NCI-H82 (cell line): ENCODE measurements around the gene LHX4.

Experiments
- DNase-seq: peaks from one replicate; lab custom pipeline; 2025; lab: John Stamatoyannopoulos, UW

LHX4 gene

DNA sequence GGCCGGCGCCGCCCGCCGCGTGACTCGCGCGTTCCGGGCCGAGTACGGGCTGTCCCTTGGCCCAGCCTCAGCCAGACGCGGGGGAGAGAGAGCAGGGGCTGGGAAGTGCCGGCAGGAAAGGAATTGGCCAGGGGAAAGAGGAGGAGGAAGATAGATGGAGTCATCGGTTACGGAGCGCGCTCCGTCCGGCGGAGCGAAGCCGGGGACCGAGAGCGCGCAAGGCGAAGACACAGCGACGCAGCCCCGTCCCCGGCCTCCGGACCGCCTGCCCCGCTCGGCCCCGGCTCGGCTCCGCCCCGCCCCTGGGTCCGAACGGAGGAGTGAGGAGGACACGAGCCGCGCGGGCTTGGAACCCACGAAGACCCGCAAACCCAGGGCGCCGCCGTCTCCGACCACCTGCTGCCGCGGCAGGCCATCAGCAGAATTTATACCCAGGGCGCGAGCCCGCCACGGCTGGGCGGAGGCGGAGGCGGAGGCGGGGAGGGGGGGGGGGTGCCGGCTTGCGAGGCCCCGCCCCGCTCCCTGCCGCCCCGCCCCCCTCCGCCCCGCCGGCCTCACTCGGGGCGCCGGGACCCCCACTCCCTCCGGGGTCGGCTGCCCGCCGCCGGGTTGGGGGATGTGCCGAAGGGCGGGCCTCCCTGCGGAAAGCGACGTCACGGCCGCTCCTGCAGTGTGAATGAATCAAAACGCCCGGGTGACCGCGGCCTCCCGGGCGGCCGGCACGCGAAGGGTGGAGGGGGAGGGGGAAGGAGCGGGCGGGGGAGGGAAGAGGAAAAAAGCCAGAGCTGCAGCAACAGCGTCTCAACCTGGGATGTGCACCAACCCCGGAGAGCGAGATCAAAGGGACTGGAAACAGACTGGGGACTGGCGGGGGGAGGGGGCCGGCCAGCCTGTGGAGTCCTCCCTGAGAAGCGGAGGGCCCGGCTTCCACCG, at the start of gene LHX4:
TSS of gene LHX4 (plus strand) at position 782 of the 933 bp plus-strand sequence. CDS start 266 bp downstream, outside the sequence.
- DNase-seq = peak; percentile 96

GRCh38 chr1:180181048-180181447, 49.0 kb upstream of the LHX4 start:
- DNase-seq = peak; percentile 78

GRCh38 chr1:180181996-180182642, 47.9 kb upstream of the LHX4 start:
- no peak for DNase-seq

GRCh38 chr1:180182643-180183311, 47.3 kb upstream of the LHX4 start:
- no peak for DNase-seq

GRCh38 chr1:180183426-180183825, 46.6 kb upstream of the LHX4 start:
- no peak for DNase-seq

GRCh38 chr1:180184041-180184440, 46.0 kb upstream of the LHX4 start:
- no peak for DNase-seq

- no peak for DNase-seq
These were observed 44.8 kb upstream of the LHX4 start for GRCh38 chr1:180185281-180185680.

- DNase-seq = no peak
These were observed 44.0 kb upstream of the LHX4 start for GRCh38 chr1:180185971-180186645.

GRCh38 chr1:180186831-180187230, 43.2 kb upstream of the LHX4 start:
- no peak for DNase-seq

DNA sequence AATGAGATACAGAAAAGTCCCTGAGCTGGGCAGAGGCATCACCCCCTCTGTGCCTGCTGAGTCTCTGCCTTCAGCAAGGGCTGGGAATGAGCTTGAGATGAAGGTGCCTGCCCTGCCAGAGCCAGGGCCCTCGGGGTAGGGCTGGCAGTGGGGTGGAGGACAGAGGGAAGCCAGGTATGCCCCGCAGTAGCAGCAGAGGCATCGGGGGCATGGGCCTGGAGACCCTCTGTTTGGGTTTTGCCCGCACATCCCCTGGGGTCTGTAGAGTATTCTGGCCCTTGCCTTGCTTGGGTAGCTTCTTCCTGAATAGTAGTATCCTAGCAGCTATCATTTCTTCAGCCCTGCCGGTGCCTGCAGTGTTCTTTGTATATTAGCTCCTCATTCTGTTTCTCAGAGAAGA, 42.4 kb upstream of the LHX4 start:
- DNase-seq = no peak

DNA sequence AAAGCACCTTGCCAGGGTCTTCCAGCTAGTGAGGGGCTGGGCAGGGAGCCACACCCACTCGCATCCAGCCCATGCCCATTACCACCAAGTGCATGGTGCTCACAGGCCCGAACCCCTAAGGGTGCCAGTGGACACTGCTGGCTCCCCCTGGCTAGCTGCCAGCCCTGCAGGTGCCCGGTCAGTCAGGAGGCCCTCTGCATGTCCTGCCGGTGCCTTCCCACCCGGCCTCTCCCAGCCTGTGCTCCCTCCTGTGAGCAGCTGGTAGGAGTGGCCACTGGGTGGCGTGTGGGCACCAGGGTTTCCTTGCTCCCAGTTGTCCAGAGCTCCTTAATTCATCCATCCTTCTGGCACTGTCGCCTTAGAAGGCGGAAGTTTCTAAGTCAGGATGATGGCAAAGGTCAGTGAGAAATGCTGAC, 42.0 kb upstream of the LHX4 start:
- peak; percentile 97 for DNase-seq

GRCh38 chr1:180188684-180189175, 41.3 kb upstream of the LHX4 start:
- peak; percentile 99 for DNase-seq

GRCh38 chr1:180190091-180190490, 40.0 kb upstream of the LHX4 start:
- DNase-seq = no peak

- DNase-seq = no peak
These were observed 37.9 kb upstream of the LHX4 start for GRCh38 chr1:180192172-180192571.

DNA sequence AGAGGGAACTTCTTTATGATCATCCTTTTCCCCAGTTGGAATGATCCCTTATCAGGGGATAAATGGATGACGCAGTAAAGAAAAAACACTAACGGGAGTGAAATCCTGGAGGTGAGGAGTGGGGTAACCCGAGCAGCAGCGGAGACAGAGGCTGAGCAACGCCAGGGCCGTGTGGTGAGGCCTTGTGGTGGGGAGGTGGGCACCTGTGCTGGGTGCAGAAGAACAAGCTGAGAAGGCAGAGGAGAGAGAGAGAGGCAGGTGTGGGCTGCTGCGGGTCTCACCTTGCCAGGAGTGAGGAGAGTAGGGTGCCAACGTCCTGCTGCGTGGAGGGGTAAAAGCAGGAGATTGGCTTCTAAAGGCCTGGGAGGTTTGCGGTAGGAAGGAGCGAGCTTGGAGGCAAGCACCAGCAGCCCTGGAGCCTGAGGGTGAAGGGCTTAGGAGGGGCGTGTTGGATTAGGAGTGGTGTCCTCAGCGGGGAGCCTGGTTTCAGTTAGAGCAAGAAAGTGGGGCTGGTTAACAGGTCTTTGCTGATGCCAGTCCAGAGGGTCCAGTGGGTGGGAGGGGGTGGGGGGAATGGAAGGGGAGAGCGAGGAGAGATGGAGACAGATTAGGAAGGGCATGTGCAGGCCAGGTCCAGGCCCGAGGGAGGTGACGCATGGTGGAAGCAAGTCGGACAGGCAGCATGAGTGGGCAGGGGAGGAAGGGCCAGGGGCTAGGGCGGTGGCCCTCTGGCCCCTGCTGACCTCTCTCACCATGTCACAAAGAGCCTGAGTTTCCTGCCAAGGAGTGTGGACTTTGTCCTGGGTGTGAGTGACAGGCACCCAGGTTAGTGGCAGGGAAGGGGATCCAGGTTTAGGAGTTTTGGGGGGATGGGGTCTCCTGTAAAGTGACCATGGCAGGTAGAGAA, 36.7 kb upstream of the LHX4 start:
- DNase-seq = peak; percentile 60

GRCh38 chr1:180194048-180194425, 36.0 kb upstream of the LHX4 start:
- no peak for DNase-seq

DNA sequence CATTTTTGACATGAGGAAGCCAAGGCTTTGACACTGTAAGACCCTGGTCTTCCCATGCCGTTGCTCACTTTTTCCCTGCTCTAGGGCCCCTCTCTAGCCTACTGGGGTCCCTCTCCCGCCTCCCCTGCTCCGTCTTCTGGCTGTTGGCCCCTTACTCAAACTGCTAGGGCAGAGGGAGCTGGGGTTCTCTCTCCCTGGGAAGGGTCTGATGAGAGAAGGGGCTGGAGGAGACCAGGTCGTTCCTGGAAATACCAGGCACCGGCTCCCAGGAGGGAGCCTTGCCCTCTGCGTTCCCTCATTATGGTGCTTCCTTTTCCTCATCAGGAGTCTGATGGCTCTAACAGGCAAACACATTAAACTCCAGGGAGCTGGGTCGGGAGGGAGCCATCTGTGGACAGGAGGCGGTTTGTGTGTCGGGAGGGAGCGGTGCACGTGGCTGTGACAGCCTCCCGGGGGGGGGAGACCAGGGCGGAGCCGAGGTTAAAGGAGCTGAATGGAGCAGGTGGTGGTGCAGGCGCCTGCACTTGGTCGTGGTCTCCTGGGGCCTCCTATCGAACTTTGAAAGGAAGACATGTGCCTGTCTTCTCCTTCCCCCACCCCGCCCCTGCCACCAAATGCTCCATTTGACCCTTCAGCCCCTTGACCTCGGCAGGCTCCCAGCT, 35.4 kb upstream of the LHX4 start:
- peak; percentile 95 for DNase-seq

- no peak for DNase-seq
These were observed 34.7 kb upstream of the LHX4 start for GRCh38 chr1:180195401-180195800.

DNA sequence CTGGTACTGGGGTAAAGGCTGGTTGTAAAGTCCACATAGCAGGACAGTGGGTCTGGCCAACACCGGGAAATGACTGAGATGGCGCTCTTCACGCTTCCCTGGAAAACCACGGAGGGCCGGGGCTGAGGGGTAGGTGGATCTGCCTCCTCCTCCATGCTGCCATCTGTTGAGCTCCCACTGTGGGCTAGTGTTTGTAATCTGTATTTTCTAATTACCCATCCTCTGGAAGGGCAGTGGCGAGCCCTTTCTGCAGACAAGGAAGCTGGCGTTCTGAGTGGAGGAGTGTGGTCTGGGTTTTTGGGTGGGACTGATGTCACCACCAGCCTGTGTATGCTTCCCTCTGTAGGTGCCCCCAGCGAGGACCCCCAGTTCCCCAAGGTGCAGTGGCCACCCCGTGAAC, 34.1 kb upstream of the LHX4 start:
- DNase-seq = peak; percentile 76

- DNase-seq = no peak
These were observed 33.5 kb upstream of the LHX4 start for GRCh38 chr1:180196436-180197003.
